CD4-positive, alpha-beta T cell treated with Interleukin-4 for 1 hour (primary cell): ENCODE data around the gene RIN3.
A peak's percentile ranks its signal among the peaks of the same experiment; 100 is the strongest.

ENCODE experiments used
- DNase-seq, 2 donors: peaks; one replicate each; pipeline ENCODE4 v3.0.0-alpha.2; 2020 to 2022

Gene RIN3

GRCh38 chr14:92578511-92578910 lies 64.9 kb downstream of the RIN3 start:
- no peak for DNase-seq

GRCh38 chr14:92579244-92579936 lies 65.8 kb downstream of the RIN3 start:
- DNase-seq: no peak

DNA sequence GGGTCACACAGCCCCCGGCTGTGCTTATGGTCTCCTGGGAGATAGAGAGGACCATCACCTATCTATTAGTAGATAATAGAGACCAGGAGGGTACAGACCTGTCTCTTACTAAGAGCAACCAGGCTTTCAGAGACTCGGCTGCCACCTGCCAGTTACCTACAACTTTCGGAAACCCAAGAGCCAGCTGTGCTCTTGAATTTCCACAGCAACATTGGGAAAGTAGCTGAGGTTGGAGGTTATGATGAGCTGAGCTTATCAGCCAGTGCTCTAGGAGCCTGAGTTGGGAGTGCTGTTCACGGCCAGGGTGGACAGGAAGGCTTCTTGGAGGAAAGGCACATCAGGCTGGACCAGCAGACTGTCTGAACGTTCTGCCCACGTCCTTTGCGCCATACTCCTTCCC lies 67.6 kb downstream of the RIN3 start:
- no peak for DNase-seq

- DNase-seq: peak in 1 of 2 donors; percentile 25
These were observed 68.5 kb downstream of the RIN3 start for GRCh38 chr14:92581966-92582566.

- DNase-seq: peak; percentile 49 to 65
These were observed 69.3 kb downstream of the RIN3 start for GRCh38 chr14:92582706-92583452.

DNA sequence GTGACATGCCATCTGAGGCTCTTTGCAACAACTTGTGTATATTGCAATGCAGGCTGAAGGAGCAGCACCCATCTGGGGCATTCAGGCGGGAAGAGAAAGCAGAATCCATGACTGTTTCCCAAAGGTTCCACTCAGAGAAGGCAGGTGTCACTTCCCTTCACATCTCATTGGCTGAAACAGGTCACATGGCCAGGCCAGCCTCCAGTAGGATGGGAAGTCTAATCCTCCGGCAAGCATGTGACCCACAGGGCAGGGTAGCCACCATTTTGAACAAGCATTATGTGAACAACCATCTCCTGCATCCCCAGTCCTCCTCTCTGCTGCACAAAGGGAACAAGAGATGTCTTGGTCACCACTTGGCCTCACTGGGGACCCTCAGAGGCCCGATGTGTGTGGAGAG lies 70.6 kb downstream of the RIN3 start:
- no peak for DNase-seq

- DNase-seq: peak; percentile 29 to 69
These were observed 71.2 kb downstream of the RIN3 start for GRCh38 chr14:92584816-92585215.

- peak in 1 of 2 donors; percentile 67 for DNase-seq
These were observed 72.7 kb downstream of the RIN3 start for GRCh38 chr14:92585981-92586937.

DNA sequence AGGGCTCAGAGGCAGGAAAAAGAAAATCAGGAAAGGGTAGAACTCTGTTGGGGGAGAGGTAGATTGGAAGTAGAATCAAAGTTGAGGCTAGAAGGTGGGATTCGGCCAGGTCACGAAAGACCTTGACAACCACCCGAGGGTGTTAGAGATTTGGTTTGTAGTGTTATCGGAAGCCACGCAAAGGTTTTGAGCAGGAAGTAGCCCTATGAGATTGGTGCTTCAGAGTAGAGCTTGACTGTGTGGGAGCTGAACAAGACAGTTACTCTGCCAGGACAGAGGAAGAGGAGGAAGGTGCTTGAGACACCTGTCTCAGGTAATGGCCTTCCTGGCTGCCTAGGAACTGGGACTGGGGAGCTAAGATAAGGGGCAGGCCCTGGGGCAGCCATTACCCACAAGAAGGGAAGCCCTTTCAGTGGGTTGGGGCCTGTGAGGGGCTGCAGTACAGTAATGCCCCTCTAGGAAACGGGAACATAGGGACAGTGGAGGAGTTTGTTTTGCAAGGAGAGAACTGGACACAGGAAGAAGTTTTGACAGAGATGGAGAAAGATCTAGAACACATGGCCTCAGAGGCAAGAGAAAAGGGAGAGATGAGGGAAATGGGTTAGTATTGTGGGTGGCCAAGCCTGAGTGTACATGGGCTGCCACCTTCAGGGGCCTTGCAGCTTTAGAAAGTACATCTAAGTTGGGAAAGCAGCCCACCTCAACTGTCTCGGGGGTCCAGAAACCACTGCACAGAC lies 73.5 kb downstream of the RIN3 start:
- DNase-seq: peak in 1 of 2 donors; percentile 47

DNA sequence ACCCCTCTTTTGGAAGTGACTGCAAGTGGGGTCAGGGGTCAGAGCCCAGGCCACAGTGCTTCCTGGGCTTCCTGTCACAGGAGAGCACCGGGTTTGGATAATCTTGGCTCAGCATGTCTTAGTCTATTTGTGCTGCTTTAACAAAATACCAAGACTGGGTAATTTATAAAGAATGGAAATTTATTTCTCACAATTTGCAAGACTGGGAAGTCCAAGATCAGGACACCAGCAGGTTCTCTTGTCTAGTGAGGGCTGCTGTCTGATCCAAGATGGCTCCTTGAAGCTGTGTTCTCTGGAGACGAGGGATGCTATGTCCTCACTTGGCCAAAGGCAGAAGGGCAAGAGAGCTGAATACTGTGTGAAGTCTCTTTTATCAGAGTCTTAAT lies 74.1 kb downstream of the RIN3 start:
- DNase-seq: no peak

- peak in 1 of 2 donors; percentile 33 for DNase-seq
These were observed 75.8 kb downstream of the RIN3 start for GRCh38 chr14:92589213-92589852.

DNA sequence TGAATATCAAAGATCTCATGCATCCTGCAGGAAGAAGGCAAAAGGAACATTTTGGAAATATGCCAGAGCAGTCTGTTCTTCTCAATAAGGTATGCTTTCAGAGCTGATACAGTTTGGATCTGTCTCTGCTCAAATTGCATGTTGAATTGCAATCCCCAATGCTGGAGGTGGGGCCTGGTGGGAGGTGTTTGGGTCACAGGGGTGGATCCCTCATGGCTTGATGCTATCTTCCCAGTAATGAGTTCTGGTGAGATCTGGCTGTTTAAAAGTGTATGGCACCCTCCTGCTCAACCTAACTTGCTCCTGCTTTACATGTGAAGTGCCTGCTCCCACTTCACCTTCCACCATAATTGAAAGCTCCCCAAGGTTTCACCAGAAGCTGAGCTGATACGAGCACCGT lies 76.6 kb downstream of the RIN3 start:
- DNase-seq: no peak

DNA sequence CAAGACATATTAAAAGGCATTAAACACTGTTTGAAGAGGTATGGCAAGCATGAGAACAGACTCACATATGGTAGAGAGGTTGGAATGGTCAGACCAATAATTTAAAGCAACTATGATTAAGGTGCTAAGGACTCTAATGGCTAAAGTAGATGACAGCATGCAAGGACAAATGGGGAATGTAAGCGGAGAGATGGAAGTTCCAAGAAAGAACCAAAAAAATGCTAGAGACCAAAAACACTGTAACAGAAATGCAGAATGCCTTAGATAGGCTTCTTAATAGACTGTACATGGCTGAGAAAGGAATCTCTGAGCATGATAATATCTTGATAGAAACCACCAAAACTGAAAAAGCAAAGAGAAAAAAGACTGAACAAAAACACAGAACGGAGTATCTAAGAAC lies 77.4 kb downstream of the RIN3 start:
- no peak for DNase-seq

DNA sequence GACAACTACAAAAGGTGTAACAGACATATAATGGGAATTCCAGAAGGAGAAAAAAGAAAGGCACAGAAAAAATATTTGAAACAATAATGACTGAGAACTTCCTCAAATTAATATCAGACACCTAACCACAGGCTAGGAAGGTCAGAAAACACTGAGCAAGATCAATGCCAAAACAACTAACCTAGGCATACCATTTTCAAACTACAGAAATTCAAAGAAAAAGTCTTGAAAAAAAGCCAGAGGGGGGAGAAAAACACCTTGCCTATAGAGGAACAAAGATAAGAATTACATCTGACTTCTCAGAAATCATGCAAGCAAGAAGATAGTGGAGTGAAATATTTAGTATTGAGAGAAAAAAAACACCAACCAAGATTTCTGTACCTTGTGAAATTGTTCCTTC lies 77.8 kb downstream of the RIN3 start:
- no peak for DNase-seq

GRCh38 chr14:92595267-92595666 lies 81.7 kb downstream of the RIN3 start:
- DNase-seq: no peak

DNA sequence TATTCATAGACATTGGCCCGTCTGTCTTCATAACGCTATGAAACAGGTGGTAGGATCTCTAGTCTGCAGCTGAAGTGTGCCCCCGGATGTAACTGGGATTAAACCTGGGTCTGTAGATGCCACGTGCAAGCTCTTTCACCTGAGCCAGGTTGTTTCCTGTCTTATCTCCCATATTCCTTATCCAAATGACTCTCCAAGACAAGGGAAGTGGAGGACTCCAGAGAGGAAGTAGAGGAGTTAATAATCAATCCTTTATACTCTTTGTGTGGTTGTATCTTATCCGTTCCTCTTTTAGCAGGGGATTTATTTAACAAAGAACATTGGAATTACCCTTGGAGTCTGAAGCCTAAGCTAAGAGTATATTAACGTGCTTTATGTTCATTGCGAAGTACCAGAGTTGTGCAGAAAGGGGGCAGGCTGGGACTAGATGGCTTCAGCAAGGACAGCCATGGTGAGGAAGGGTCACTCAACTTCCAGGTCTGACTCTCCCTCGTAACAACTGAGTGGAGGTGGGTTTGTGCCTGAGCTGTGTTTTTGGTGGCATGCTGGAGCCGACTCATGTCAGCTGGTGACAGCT lies 82.8 kb downstream of the RIN3 start:
- no peak for DNase-seq

- DNase-seq: no peak
These were observed 84.6 kb downstream of the RIN3 start for GRCh38 chr14:92597906-92598905.

- DNase-seq: no peak
These were observed 86.2 kb downstream of the RIN3 start for GRCh38 chr14:92599811-92600210.

- DNase-seq: peak in 1 of 2 donors; percentile 40
These were observed 86.9 kb downstream of the RIN3 start for GRCh38 chr14:92600318-92601053.
